ENCODE measurements around the gene ADGRA1.

ADGRA1 gene

DNA sequence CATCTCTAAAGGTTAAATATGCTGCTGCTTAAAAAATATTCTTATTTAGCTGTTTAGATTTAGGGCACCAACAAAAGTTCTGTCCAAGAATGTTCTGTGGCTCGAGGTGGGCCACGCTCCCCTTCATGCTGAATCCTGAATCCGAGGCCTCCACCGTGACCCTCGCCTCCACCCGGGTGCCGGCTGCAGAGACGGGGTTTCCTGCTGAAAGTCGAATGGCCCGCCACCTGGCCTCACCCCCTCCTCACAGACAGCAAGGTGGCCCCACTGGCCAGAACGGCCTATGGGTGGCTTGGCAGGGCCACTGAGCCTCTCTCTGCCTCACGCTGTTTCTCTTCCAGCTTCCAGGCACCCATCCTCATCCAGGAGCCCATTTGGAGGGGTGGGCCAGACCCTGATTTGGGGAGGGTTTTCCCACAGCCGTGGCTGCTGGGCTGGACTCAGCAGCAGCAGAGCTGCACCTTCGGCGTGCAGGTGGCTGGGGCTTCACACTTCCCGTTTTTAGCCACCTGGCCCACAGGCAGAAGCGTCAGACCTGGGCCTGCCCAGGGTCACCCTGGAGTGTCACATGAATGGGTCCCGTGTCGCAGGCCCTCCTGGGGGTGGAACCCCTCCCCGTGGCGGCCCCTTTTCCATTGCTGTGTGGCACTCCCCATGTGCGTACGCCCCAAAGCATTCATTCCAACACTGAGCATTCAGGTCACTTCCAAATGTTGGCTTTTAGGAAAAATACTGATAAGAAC, 26.3 kb upstream of the ADGRA1 start:
- TF ChIP-seq TEAD4 (IDR thresholded peaks at IDR 0.05) (no peak), EGR1 (IDR thresholded peaks at IDR 0.05) (no peak), FOXM1 (IDR thresholded peaks at IDR 0.05; ENCODE audit: borderline replicate concordance, low read depth) (no peak), CEBPB (IDR thresholded peaks at IDR 0.05) (no peak), REST (IDR thresholded peaks at IDR 0.05; ENCODE audit: low read depth) (no peak), TCF12 (IDR thresholded peaks at IDR 0.05; ENCODE audit: low read depth) (no peak), ZBTB7A (IDR thresholded peaks at IDR 0.05; ENCODE audit: low read depth) (no peak)

DNA sequence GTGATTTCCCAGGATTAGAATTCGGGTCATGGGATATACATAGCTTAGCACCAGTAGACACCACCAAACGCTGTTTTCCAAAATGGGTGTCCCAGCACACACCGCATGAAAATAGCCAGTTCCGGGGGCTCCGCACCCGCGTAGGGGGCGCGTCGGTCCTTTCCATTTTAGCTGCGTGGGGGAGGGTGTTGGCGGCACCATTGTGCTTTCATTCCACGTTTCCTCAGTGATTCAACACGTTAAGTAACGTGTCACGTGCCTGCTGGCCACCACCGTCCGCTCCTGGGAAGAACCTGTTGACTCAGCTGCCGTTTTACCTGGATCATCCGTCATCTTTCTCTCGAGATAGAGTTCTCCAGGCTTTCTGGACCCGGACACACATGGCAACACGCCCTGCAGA, 25.6 kb upstream of the ADGRA1 start:
- TF ChIP-seq, protein P1, sequence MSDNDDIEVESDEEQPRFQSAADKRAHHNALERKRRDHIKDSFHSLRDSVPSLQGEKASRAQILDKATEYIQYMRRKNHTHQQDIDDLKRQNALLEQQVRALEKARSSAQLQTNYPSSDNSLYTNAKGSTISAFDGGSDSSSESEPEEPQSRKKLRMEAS (IDR thresholded peaks at IDR 0.05) = no peak
- TF ChIP-seq YY1 (IDR thresholded peaks at IDR 0.05; ENCODE audit: low read depth) (no peak), REST (IDR thresholded peaks at IDR 0.05; ENCODE audit: low read depth) (no peak), CREB1 (IDR thresholded peaks at IDR 0.05; ENCODE audit: low read depth) (no peak), ZBTB7A (IDR thresholded peaks at IDR 0.05; ENCODE audit: low read depth) (no peak), EP300 (IDR thresholded peaks at IDR 0.05; ENCODE audit: borderline replicate concordance) (no peak), RAD21 (IDR thresholded peaks at IDR 0.05; ENCODE audit: low read depth) (no peak), USF1 (IDR thresholded peaks at IDR 0.05) (no peak), FOXM1 (IDR thresholded peaks at IDR 0.05; ENCODE audit: borderline replicate concordance, low read depth) (no peak), CEBPB (IDR thresholded peaks at IDR 0.05) (no peak), TAF1 (IDR thresholded peaks at IDR 0.05; ENCODE audit: low read depth) (no peak), EGR1 (IDR thresholded peaks at IDR 0.05) (no peak), TEAD4 (IDR thresholded peaks at IDR 0.05) (no peak), NFIC (IDR thresholded peaks at IDR 0.05) (no peak), TCF12 (IDR thresholded peaks at IDR 0.05; ENCODE audit: low read depth) (no peak)

DNA sequence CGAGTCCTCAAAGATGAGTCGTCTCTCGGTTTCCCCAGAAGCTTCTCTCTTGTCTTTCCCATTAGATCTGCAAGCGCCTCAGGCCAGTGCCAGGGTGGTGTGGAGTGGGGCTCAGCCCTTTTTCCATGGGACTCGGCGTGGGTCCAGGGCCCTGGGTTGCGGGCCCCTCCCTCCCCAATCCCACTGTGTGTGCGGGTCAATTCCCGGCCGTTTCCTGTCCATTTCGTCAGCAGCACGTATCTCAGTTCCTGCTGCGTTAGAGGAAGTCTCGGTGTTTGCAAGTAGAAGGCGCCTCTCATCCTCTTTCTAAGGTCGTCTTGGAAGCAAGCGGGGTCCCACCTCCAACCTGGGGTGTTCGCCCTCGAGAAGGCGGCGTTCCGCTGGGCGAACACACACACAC, 25.1 kb upstream of the ADGRA1 start:
- no peak for TF ChIP-seq TCF12 (IDR thresholded peaks at IDR 0.05; ENCODE audit: low read depth)
- TF ChIP-seq YY1 (IDR thresholded peaks at IDR 0.05; ENCODE audit: low read depth) = no peak
- no peak for TF ChIP-seq CEBPB (IDR thresholded peaks at IDR 0.05)
- no peak for TF ChIP-seq TEAD4 (IDR thresholded peaks at IDR 0.05)
- no peak for TF ChIP-seq FOXM1 (IDR thresholded peaks at IDR 0.05; ENCODE audit: borderline replicate concordance, low read depth)
- TF ChIP-seq, protein P1 (IDR thresholded peaks at IDR 0.05) = no peak
- TF ChIP-seq EP300 (IDR thresholded peaks at IDR 0.05; ENCODE audit: borderline replicate concordance) = no peak
- TF ChIP-seq ZBTB7A (IDR thresholded peaks at IDR 0.05; ENCODE audit: low read depth) = no peak
- TF ChIP-seq NFIC (IDR thresholded peaks at IDR 0.05) = no peak
- no peak for TF ChIP-seq TAF1 (IDR thresholded peaks at IDR 0.05; ENCODE audit: low read depth)
- no peak for TF ChIP-seq REST (IDR thresholded peaks at IDR 0.05; ENCODE audit: low read depth)
- no peak for TF ChIP-seq CREB1 (IDR thresholded peaks at IDR 0.05; ENCODE audit: low read depth)
- no peak for TF ChIP-seq USF1 (IDR thresholded peaks at IDR 0.05)
- TF ChIP-seq RAD21 (IDR thresholded peaks at IDR 0.05; ENCODE audit: low read depth) = no peak
- TF ChIP-seq EGR1 (IDR thresholded peaks at IDR 0.05) = no peak
